Esophagus muscularis mucosa (tissue), 3 donors: ENCODE data around the gene SLC9A8.

Experiments used
- POLR2AphosphoS5 ChIP-seq, 2 donors: sonication (generic); formaldehyde crosslinking; IDR thresholded peaks; one replicate each; pipeline ENCODE4 v1.6.1; 2017; ENCODE audit warnings: antibody characterized with exemption in 2 of 2
- TF ChIP-seq, protein P1 (sequence below), 3 experiments: fragments of 200-600 bp in 2 of 3; fragments of 450-650 bp in 1 of 3; sonication (generic) in 2 of 3; IDR thresholded peaks; one replicate each; pipeline ENCODE4 v1.5.1; 2017 to 2019; ENCODE audit warnings: antibody characterized with exemption in 3 of 3, mild to moderate bottlenecking in 2 of 3, moderate library complexity in 1 of 3

DNA sequence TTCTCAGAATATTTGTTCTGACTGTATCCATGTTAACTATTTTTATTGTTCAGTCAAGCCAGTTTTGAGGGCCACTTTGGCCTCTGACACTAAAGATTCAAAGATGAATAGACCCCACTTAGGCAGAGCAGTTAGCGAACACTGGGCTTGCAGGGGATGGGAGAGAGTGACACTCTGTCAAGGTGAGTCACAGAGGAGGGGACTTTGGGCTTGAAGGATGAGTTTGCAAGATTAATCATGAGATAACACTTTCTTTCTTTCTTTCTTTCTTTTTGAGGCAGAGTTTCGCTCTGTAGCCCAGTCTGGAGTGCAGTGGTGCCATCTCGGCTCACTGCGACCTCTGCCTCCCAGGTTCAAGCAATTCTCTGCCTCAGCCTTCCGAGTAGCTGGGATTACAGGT is 56.3 kb downstream of the SLC9A8 start:
- TF ChIP-seq, protein P1, sequence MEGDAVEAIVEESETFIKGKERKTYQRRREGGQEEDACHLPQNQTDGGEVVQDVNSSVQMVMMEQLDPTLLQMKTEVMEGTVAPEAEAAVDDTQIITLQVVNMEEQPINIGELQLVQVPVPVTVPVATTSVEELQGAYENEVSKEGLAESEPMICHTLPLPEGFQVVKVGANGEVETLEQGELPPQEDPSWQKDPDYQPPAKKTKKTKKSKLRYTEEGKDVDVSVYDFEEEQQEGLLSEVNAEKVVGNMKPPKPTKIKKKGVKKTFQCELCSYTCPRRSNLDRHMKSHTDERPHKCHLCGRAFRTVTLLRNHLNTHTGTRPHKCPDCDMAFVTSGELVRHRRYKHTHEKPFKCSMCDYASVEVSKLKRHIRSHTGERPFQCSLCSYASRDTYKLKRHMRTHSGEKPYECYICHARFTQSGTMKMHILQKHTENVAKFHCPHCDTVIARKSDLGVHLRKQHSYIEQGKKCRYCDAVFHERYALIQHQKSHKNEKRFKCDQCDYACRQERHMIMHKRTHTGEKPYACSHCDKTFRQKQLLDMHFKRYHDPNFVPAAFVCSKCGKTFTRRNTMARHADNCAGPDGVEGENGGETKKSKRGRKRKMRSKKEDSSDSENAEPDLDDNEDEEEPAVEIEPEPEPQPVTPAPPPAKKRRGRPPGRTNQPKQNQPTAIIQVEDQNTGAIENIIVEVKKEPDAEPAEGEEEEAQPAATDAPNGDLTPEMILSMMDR (IDR thresholded peaks at IDR 0.05): no peak
- TF ChIP-seq POLR2AphosphoS5 (IDR thresholded peaks at IDR 0.05): no peak
